SK-N-SH treated with all-trans-retinoic acid at 6 μM for 48 hours (cell line): ENCODE measurements around the gene PDE4B.

Experiments used
- ATAC-seq: fragments of 200-7000 bp; cut with Tn5 transposase; 3 replicates; pipeline ENCODE4 v1.9.1; 2020; ENCODE audit warnings: mild to moderate bottlenecking, moderate library complexity
- ARNTL ChIP-seq: fragments of 450-650 bp; formaldehyde crosslinking; IDR thresholded peaks from 2 replicates; pipeline ENCODE4 v1.5.0; 2020; ENCODE audit warnings: low read depth, mild to moderate bottlenecking, moderate library complexity, borderline replicate concordance
- CREB5 ChIP-seq: fragments of 250-450 bp; sonication (Bioruptor Pico); IDR thresholded peaks from 2 replicates; pipeline ENCODE4 v1.5.1; 2020; ENCODE audit warnings: low read depth, mild to moderate bottlenecking, moderate library complexity
- CSDC2 ChIP-seq: fragments of 250-450 bp; sonication (Bioruptor Pico); IDR thresholded peaks from 2 replicates; pipeline ENCODE4 v1.5.0; 2020; ENCODE audit warnings: mild to moderate bottlenecking, moderate library complexity
- GLIS3 ChIP-seq: fragments of 250-450 bp; sonication (Bioruptor Pico); IDR thresholded peaks from 2 replicates; pipeline ENCODE4 v1.5.0; 2020; ENCODE audit warnings: mild to moderate bottlenecking, moderate library complexity
- ISL1 ChIP-seq: fragments of 250-450 bp; sonication (Bioruptor Pico); IDR thresholded peaks from 2 replicates; pipeline ENCODE4 v2.1.2; 2022; ENCODE audit warnings: mild to moderate bottlenecking, moderate library complexity
- OSR1 ChIP-seq: fragments of 250-450 bp; sonication (Bioruptor Pico); IDR thresholded peaks from 2 replicates; pipeline ENCODE4 v1.8.0; 2022; ENCODE audit warnings: moderate library complexity, mild to moderate bottlenecking, inconsistent platforms
- PATZ1 ChIP-seq: fragments of 250-450 bp; sonication (Bioruptor Pico); IDR thresholded peaks from 2 replicates; pipeline ENCODE4 v1.8.0; 2020; ENCODE audit warnings: mild to moderate bottlenecking, moderate library complexity, borderline replicate concordance
- POU6F1 ChIP-seq: fragments of 250-450 bp; sonication (Bioruptor Pico); IDR thresholded peaks from 2 replicates; pipeline ENCODE4 v1.8.0; 2021; ENCODE audit warnings: low read depth, mild to moderate bottlenecking, moderate library complexity, borderline replicate concordance
- PPARA ChIP-seq: fragments of 250-450 bp; sonication (Bioruptor Pico); IDR thresholded peaks from 2 replicates; pipeline ENCODE4 v1.5.0; 2020; ENCODE audit warnings: mild to moderate bottlenecking, borderline replicate concordance
- RARB ChIP-seq: fragments of 250-450 bp; sonication (Bioruptor Pico); IDR thresholded peaks from 2 replicates; pipeline ENCODE4 v1.8.0; 2021; ENCODE audit warnings: mild to moderate bottlenecking, moderate library complexity
- SNAI2 ChIP-seq: fragments of 250-450 bp; sonication (Bioruptor Pico); IDR thresholded peaks from 2 replicates; pipeline ENCODE4 v1.5.0; 2020; ENCODE audit warnings: mild to moderate bottlenecking, moderate library complexity
- TCF4 ChIP-seq: fragments of 250-450 bp; sonication (Bioruptor Pico); IDR thresholded peaks from 2 replicates; pipeline ENCODE4 v1.8.0; 2021; ENCODE audit warnings: mild to moderate bottlenecking, moderate library complexity, borderline replicate concordance
- TOX ChIP-seq: fragments of 250-450 bp; sonication (Bioruptor Pico); IDR thresholded peaks from 2 replicates; pipeline ENCODE4 v1.8.0; 2021; ENCODE audit warnings: mild to moderate bottlenecking, moderate library complexity, borderline replicate concordance
- TSHZ2 ChIP-seq: fragments of 250-450 bp; sonication (Bioruptor Pico); IDR thresholded peaks from 2 replicates; pipeline ENCODE4 v1.5.0; 2020; ENCODE audit warnings: mild to moderate bottlenecking, moderate library complexity
- ZFP3 ChIP-seq: fragments of 250-450 bp; sonication (Bioruptor Pico); IDR thresholded peaks from 2 replicates; pipeline ENCODE4 v1.5.0; 2020; ENCODE audit warnings: mild to moderate bottlenecking, moderate library complexity
- ZFP30 ChIP-seq: fragments of 450-650 bp; formaldehyde crosslinking; IDR thresholded peaks from 2 replicates; pipeline ENCODE4 v1.5.0; 2022; ENCODE audit warnings: mild to moderate bottlenecking, moderate library complexity
- ZNF565 ChIP-seq: fragments of 450-650 bp; formaldehyde crosslinking; conservative IDR thresholded peaks from 2 replicates; pipeline ENCODE4 v1.5.0; 2020; ENCODE audit warnings: low read depth, mild to moderate bottlenecking, moderate library complexity
- ZNF70 ChIP-seq: fragments of 450-650 bp; formaldehyde crosslinking; IDR thresholded peaks from 2 replicates; pipeline ENCODE4 v1.5.0; 2020; ENCODE audit warnings: mild to moderate bottlenecking, moderate library complexity
- ZNF8 ChIP-seq: fragments of 450-650 bp; formaldehyde crosslinking; IDR thresholded peaks from 2 replicates; pipeline ENCODE4 v1.5.0; 2020; ENCODE audit warnings: mild to moderate bottlenecking, moderate library complexity

The PDE4B gene

GRCh38 chr1:65881067-65881594, 88.4 kb downstream of the PDE4B start:
- no peak for TF ChIP-seq CREB5 (CRISPR knock-in tag)
- no peak for TF ChIP-seq OSR1
- TF ChIP-seq GLIS3 (CRISPR knock-in tag) = no peak
- no peak for TF ChIP-seq RARB
- TF ChIP-seq ISL1 (CRISPR knock-in tag) = no peak
- TF ChIP-seq ZNF565 (CRISPR knock-in tag) = no peak
- TF ChIP-seq SNAI2 = no peak
- no peak for TF ChIP-seq ZNF8 (CRISPR knock-in tag)
- TF ChIP-seq TSHZ2 (CRISPR knock-in tag) = no peak
- TF ChIP-seq TOX (CRISPR knock-in tag) = no peak
- TF ChIP-seq PATZ1 (CRISPR knock-in tag) = no peak
- ATAC-seq = peak; percentile 71

- no peak for ATAC-seq
- TF ChIP-seq ISL1 (CRISPR knock-in tag) (no peak), TSHZ2 (CRISPR knock-in tag) (no peak), CREB5 (CRISPR knock-in tag) (no peak), ZFP30 (CRISPR knock-in tag) (no peak), PPARA (CRISPR knock-in tag) (no peak), ZNF70 (no peak), GLIS3 (CRISPR knock-in tag) (no peak), CSDC2 (CRISPR knock-in tag) (no peak), OSR1 (no peak), RARB (no peak), SNAI2 (no peak), ZFP3 (CRISPR knock-in tag) (no peak), ZNF8 (CRISPR knock-in tag) (no peak), TCF4 (no peak), POU6F1 (no peak), ARNTL (CRISPR knock-in tag) (no peak), TOX (CRISPR knock-in tag) (no peak)
Measured at GRCh38 chr1:65882076-65882475, 89.4 kb downstream of the PDE4B start.
